Loucy (cell line): ENCODE measurements around the gene SLC22A16.

Experiments used
- EZH2phosphoT487 ChIP-seq: fragments of 200-600 bp; IDR thresholded peaks from 2 replicates; pipeline ENCODE4 v1.6.1; 2018; ENCODE audit warnings: antibody characterized with exemption, mild to moderate bottlenecking, moderate library complexity, borderline replicate concordance
- TF ChIP-seq, protein P1 (sequence below): fragments of 200-600 bp; sonication (generic); conservative IDR thresholded peaks from 2 replicates; pipeline ENCODE4 v1.5.1; 2014; ENCODE audit warnings: mild to moderate bottlenecking, antibody characterized with exemption, low read length

DNA sequence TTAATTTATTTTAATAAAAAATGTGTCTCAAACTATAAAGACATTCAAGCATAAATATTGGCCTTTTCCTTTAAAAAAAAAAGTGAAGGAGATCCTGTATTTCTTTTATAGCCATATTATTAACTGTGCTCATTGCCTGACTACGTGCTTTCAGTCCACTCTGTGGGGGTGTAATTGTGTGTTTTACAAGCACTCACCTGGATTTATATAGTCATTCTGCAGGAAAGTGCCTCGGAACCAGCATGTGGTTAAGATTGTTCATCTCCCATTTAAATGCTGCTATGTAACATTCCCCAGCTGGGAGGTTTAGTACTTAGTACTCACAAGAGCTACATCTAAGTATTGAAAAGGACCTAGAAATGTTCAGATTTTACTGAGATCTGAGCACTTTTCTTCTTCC lies 47.9 kb upstream of the SLC22A16 start:
- TF ChIP-seq, protein P1, sequence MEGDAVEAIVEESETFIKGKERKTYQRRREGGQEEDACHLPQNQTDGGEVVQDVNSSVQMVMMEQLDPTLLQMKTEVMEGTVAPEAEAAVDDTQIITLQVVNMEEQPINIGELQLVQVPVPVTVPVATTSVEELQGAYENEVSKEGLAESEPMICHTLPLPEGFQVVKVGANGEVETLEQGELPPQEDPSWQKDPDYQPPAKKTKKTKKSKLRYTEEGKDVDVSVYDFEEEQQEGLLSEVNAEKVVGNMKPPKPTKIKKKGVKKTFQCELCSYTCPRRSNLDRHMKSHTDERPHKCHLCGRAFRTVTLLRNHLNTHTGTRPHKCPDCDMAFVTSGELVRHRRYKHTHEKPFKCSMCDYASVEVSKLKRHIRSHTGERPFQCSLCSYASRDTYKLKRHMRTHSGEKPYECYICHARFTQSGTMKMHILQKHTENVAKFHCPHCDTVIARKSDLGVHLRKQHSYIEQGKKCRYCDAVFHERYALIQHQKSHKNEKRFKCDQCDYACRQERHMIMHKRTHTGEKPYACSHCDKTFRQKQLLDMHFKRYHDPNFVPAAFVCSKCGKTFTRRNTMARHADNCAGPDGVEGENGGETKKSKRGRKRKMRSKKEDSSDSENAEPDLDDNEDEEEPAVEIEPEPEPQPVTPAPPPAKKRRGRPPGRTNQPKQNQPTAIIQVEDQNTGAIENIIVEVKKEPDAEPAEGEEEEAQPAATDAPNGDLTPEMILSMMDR = no peak
- no peak for TF ChIP-seq EZH2phosphoT487
